ENCODE data around the gene RBFOX2.
"Not testable (repeated sequence)": the region's sequence is repeated elsewhere in the genome, so short reads cannot be mapped to it uniquely, and the experiment has no call there.

RBFOX2 gene

GRCh38 chr22:35734517-35734827 is 294.2 kb downstream of the RBFOX2 start:
- no peak for DNase-seq (ENCODE audit: low read depth)

GRCh38 chr22:35733791-35734516 is 294.7 kb downstream of the RBFOX2 start:
- no peak for DNase-seq (ENCODE audit: low read depth)

- DNase-seq (ENCODE audit: low read depth), result no peak
Observed at GRCh38 chr22:35733036-35733435, 295.6 kb downstream of the RBFOX2 start.

GRCh38 chr22:35732116-35732515 is 296.5 kb downstream of the RBFOX2 start:
- DNase-seq (ENCODE audit: low read depth), result no peak

DNA sequence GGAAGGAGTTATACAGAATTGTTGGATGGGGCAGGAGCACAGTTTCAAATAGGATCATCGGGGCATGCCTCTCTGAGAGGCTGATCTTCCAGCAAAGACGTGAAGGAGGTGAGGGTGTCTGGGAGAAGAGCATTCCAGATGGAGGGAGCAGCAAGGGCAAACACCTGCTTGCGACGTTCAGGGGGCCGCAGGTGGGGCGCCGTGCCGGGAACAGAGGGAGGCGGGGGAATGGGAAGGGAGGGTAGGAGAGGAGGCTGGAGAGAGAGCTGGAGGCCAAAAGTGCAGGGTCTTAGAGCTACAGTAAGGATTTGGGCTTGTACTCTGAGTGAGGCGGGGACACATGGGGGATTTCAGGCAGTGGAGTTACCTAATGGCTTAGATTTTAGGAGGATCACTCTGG is 297.3 kb downstream of the RBFOX2 start:
- DNase-seq (ENCODE audit: low read depth), result no peak

GRCh38 chr22:35729309-35729698 is 299.3 kb downstream of the RBFOX2 start:
- DNase-seq (ENCODE audit: low read depth), result no peak

GRCh38 chr22:35728639-35729308 is 299.9 kb downstream of the RBFOX2 start:
- no peak for DNase-seq (ENCODE audit: low read depth)

DNA sequence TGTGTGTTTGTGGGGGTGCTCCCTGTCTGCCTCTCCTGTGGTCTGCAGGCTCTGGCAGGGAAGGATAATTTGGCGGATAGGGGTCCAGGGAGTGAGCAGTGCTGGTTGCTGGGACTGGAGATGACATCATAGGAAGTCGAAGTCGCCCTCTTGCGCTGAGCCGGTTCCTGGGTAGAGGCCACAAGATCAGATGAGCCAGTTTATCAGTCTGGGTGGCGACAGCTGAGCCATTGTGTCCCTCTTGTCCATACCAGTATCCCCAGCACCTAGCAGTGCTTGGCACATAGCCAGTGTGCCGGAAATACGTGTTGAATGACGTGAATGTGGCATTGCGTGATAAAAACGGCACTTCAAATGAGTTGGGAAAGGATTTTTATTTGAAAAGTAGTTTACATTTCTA is 301.2 kb downstream of the RBFOX2 start:
- no peak for DNase-seq (ENCODE audit: low read depth)

- no peak for DNase-seq (ENCODE audit: low read depth)
Observed at GRCh38 chr22:35726933-35727332, 301.7 kb downstream of the RBFOX2 start.

- no peak for DNase-seq (ENCODE audit: low read depth)
Observed at GRCh38 chr22:35726398-35726797, 302.2 kb downstream of the RBFOX2 start.

DNA sequence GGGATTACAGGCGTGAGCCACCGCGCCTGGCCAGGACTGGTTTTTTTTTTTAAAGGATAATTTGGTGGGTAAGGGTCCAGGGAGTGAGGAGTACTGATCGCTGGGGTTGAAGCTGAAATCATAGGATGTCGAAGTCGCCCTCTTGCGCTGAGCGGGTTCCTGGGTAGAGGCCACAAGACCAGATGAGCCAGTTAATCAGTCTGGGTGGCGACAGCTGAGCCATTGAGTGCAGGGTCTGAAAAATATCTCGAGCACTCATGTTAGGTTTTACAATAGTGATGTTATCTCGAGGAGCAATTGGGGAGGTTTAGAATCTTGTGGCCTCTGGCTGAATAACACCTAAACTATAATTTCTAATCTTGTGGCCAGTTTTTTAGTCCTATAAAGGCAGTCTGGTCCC is 303.1 kb downstream of the RBFOX2 start:
- no peak for DNase-seq (ENCODE audit: low read depth)

DNA sequence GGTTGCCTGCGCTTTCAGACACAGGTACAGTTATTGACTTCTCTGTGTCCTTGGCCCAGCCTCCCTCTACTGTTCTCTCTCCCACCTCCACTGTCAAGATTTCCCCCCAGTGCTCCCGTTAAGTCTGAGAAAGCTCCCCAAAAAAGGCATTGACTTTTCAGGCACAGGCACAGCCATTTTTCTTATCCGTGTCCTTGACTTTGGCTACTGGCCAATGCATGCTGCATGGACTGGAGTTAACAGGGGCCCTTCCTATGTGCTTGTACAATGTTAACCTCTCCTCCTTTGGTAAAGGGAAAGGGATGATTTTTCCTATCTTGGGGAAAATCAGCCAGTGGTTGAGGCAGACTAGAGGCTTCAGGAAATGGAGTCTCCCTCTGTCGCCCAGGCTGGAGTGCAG is 306.7 kb downstream of the RBFOX2 start:
- no peak for DNase-seq (ENCODE audit: low read depth)

DNA sequence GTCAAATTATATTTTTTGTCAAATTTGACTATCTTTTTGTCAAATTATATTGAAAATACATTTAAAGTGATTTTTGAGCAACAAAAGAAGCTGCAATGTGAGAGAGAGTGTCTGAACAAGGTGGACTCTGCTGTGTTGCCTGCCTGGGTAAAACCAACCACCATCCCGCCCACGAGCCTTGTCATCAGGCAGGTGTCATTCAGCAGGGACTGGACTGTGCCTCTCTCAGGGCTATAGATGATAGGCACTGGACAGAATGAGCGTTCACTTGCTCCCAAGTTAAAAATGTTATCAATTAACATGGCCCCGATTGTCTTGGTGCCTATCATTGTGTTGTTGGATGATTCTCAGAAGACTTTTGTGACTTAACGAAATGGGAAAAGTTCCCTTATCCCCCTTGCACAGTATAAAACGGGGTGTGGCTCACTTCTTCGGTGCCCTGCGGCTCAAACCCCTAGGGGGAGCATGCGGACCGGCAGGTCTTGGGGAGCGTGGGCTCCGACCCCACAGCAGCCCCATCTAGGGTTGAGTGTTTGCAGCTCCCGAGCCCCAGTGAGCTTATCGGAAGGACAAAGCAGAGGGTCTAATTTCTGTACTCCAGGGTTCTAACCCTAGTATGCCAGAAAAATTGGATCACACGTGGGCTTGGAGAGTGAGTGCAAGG is 309.3 kb downstream of the RBFOX2 start:
- no peak for DNase-seq (ENCODE audit: low read depth)

DNA sequence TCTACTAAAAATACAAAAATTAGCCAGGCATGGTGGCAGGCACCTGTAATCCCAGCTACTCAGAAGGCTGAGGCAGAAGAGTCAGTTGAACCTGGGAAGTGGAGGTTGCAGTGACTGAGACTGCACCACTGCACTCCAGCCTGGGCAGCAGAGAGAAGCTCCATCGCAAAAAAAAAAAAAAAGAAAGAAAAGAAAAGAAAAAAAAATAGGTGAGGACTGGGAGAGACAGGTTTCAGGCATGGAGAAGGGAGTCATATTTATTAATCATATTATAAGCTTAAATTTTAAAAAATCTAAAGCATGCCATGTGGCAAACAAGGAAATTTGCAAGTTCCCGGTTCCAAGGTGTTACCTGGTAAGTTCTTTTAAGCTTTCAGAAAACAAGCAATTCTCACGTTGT is 311.1 kb downstream of the RBFOX2 start, which contains the start of gene APOL5:
APOL5 (plus strand) TSS at position 301 of the 400 bp plus-strand sequence; CDS start at position 301, 0 bp downstream.
- no peak for DNase-seq (ENCODE audit: low read depth)

DNA sequence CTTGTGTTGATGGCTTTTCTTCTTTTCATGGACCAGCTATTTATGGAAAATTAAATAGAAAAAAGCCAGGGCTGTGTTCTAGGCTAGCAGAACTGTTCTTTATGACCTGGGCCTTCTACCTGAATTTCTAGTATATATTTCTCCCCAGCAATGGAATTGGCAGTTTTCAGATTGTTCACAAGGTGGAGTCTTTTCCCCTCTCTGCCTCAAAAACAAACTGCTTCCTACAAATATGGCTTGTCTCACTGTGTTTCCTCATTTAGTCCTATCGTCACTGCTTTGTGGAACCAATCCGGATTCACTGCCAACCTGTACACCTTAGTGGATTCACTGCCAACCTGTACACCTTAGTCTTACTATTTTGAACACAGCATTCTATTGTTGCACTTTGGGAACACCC is 316.0 kb downstream of the RBFOX2 start:
- DNase-seq (ENCODE audit: low read depth), result no peak

DNA sequence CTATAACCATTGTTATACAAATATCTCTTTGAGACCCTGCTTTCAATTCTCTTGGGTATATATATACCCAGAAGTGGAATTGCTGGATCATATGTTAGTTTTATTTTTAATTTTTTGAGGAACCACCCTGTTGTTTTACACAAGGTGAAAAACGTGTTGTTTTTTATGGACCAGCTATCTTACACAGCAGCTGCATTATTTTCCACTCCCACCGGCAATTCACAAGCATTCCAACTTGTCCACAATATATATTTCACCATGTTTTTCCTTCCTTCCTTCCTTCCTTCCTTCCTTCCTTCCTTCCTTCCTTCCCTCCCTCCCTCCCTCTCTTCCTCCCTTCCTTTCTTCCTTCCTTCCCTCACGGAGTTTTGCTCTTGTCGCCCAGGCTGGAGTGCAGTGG is 317.3 kb downstream of the RBFOX2 start:
- DNase-seq (ENCODE audit: low read depth), result no peak

DNA sequence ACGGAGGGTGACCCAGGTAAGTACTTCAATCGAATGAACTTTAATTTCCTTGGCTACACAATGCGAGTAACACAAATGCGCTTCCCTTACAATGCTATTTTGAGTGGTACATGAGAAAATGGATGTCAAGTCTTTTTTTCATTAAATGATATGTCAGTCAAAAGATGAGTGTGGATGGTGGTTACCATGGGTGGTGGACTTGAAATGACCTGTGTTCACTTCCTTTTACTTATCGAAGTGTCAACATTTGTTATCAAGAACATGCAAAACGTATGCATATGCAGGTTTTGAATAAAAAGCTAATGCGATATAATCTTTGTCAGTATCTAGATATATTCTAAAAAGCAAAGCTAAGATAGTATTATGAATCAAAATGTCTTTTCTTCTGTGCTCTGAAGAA is 319.7 kb downstream of the RBFOX2 start:
- DNase-seq (ENCODE audit: low read depth), result no peak

GRCh38 chr22:35708453-35708852 is 320.2 kb downstream of the RBFOX2 start:
- no peak for DNase-seq (ENCODE audit: low read depth)

DNA sequence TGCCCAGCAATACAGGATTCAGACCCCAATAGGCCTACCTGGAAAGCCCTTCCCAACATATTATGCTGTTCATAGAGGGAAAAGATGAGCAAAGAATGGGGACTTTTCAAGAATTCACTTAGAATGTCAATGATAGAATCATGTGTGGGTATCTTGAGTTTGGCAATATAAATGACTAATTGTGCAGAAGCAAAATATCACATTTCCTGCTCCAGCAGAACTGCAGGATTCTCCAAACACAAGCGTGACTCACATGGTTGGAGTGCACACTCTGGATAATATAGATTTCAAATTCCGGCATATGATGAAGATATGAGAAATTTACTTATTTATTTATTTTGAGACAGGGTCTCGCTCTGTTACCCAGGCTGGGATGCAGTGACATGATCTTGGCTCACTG is 323.5 kb downstream of the RBFOX2 start:
- DNase-seq (ENCODE audit: low read depth), result no peak

GRCh38 chr22:35703861-35704584 is 324.6 kb downstream of the RBFOX2 start:
- no peak for DNase-seq (ENCODE audit: low read depth)

GRCh38 chr22:35699852-35700251 is 328.8 kb downstream of the RBFOX2 start:
- DNase-seq (ENCODE audit: low read depth), result not testable (repeated sequence)

DNA sequence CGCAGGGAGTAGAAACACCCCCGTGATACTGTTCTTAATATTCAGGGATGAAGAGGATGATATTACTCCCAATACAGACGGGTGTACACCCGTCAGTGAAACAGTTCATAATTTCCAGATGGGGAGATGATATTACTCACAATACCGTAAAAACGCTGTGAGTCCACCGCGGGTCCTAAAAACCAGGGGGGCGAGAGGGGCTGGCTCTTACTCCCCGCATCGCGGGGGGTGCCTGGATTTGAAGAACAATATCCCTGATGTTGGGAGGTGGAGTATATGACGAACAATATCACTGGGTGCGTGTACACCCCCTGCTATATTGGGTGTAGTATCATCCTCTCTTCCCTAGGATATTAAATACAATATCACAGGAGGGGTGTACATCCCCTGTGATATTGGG is 331.5 kb downstream of the RBFOX2 start:
- DNase-seq (ENCODE audit: low read depth), result no peak

- no peak for DNase-seq (ENCODE audit: low read depth)
Observed at GRCh38 chr22:35695202-35695601, 333.4 kb downstream of the RBFOX2 start.
